ENCODE results near the gene ZNF618.
"Not testable (repeated sequence)": the region's sequence is repeated elsewhere in the genome, so short reads cannot be mapped to it uniquely, and the experiment has no call there.

ZNF618 gene

DNA sequence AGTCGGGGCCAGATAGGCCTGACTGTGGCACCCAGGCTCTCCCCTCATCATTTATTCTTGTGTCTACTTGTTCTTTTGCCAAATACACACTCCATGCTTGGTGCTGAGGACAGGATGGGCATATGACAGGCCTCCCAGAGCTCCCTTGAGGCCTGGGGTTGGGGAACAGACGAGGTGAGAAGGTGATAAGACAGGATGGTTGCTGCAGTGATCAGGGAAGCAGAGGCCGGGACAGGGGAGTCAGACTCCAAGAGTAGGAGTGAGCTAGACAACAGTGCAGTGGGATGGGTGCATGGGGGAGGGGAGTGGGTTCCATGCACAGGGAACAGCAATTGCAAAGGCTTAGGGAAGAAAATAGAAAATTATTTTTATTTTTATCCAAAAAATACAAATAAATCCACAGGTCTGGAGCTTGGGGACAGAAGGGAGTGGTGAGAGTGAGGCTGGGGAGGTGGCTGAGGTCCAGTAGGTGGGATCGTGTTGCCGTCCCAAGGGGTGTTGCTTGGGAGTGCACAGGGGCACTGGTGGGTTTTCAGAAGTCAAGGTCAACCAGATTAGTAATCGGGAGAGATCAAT is 205.4 kb downstream of the ZNF618 start:
- DNase-seq (ENCODE audit: low read depth in 2 of 2) = no peak

DNA sequence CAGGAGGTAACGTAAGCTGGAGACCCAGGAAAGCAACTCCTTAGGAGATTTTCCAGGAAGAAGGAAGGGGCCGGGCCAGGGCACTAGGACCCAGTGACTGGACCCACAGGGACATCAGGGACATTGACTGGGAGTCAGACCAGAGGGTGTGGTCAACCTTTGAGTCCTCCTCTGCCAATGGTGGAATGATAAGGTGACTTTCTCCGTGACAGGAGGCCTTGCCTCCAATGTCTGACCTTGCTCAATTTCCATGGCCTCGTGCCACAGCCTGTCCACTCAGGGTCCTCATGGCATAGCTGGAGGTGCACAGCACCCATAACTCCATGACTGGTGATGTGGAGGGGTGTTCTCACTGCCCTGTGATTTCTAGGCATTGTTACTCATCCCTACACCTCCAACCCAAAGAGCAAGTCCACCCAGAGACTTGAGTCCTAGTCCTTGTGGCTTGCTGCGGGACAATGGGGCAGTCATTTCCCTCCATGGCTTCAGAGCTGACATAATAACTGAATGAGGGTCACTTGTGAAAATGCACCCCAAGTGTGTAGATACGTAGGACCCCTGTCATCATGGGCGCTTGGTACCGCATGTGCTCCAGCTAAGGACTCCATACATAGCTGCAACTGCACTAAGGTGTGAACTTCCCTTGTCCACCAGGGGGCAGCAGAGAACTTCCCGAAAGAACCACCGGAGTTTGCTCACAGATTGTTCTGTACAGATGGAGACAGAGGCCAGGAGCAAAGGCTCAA is 206.1 kb downstream of the ZNF618 start:
- DNase-seq (ENCODE audit: low read depth in 2 of 2) = peak; percentile 67 to 70

DNA sequence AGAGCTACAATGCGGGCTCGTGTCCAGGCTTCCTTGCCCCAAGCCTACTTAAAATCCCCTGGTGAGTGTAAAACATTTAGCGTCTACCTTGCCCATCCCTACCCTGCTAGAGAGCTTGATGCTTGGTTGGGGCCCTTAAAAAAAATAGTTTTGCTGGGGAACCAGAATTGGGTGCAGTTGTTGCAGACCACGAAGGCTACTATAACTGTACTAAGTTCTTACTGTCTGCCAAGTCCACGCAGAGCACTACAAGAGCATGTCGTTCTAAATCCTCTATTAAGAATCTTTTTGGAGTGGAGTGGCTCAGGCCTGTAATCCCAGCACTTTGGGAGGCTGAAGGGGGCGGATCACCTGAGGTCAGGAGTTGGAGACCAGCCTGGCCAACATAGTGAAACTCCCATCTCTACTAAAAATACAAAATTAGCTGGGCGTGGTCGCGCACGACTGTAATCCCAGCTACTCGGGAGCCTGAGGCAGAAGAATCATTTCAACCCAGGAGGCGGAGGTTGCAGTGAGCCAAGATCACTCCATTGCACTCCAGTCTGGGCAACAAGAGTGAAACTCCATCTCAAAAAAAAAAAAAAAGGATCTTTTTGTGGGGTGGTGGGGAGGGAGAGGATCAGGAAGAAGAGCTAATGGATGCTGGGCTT is 206.8 kb downstream of the ZNF618 start:
- not testable (repeated sequence) for DNase-seq (ENCODE audit: low read depth in 2 of 2)

DNA sequence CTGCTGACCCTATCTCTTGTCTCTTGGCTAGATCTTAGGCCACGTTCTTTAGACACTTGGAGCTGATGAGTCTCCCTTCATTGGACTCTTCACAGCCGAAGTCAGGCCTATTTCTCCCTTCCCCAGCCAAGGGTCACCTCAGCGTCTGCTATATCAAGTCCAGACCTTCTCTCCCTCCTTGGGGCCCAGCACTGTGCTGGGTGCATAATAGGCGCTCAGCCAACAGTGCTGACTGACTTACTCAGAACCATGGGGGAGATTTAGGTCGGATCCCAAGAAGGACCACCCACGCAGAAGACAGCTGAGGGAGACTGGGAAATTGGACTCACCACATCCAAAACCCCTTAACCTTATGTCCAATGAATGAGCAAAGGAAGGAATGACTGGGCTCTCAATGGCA is 207.6 kb downstream of the ZNF618 start:
- DNase-seq (ENCODE audit: low read depth in 2 of 2) = no peak

DNA sequence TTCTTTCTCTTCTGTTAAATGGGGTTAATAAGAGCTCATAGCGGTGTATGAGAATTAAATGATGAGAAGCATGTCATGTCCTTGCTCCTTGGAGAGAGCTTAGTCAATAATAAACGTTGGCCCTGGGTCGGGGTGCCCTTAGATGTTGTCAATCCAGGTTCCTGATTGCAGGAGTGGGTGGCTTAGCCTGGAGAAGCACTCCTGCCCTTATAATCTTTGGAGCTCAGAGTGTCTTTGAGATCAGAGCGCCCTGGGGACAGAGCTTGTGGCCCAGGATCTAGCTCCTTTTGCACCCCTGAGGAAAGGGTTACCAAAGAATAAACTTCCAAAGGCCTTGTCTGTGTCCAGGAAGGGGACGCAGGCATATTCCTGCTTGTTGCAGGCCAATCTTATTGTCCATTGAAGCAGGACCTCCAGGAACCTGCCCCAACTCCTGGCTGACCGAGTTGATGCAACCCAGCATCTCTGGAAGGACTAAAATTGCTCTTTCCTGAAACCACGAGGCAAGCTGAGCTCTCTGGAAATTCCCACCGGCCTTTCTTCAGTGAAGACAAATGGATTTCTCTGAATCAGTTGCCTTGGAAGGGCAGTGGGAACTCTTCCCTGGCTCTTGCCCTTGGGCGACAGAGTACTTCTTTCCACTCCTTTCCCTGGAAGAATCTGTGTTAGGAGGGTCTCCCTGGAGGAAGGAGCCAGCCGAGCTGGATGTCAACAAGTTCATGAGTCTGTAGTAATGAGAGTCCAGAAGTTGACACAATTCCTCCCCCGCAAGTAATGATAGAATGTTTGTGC is 208.4 kb downstream of the ZNF618 start:
- DNase-seq (ENCODE audit: low read depth in 2 of 2) = no peak

DNA sequence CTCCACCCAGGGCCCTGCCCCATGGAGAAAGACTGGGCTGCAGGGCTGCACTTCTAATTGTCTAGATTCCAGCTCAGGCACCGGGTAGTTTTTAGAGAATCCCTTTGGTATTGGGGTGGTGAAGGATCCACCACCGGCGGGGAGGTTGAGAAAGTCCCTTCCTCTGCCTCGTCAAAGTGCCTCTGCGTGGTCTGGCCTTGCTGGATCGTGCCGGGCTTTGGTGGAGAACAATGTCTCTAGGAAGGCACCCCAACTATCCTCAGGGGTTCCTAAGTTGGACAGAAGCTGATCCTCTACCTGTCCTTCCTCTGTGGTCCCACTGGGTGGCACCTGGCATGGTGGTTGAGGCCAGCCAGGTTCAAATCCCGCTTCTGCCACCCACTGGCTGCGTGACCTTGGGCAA is 209.3 kb downstream of the ZNF618 start:
- no peak for DNase-seq (ENCODE audit: low read depth in 2 of 2)

DNA sequence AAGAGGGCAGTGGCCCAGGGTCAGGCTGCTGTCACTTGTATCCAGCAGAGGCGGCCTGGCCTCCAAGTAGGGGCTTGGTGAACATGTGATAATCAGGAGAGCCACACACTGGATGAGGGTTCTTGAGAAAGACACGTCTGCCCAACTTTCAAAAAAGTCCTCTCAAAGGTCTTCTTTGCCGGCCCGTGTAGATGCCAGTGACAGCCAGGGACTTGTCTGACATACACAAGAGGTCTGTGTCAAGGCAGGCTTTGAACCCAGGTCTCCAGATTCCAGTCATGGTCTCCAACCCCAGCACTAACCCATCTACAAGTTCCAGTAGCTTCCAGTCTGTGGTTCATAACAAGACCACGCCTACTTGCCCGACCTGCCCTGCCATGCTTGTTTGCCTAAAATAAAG is 209.9 kb downstream of the ZNF618 start:
- no peak for DNase-seq (ENCODE audit: low read depth in 2 of 2)

DNA sequence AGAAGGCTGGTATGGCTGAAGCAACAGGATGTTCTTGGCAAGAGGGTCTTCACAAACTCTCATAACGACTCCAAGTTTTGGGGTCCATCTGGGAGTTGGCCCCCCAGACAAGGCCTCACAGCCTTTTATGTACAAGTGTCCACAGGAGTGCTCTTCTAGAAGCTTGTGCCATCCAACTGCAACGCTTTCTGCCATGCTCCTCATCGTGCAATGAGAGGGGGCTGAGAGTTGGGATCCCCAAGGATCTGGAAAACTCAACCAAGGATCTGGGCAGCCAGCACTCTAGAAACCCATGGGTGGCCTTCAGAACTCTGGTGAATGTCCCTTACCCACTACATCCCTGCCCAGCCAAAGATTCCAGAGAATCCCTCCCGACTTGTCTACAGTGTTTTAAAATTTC is 210.5 kb downstream of the ZNF618 start:
- no peak for DNase-seq (ENCODE audit: low read depth in 2 of 2)

DNA sequence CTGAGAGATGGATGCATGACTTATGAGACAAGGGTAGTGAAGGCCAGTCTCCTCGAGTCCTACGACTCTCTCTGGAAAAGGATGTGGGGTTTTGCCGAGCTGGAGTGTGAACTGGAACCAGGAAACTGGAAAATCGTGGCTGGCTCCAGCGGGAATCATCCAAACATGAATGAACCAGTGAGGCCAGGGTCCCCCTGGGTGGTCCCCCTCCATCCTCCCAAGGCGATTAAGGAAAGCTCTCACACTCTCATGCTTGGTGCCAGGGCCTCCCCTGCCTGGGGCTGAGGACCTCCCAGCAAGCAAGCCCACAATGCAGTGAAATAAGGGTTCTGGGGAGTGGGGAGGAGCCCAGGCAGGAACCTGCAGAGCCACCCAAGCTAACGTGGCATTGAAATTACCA is 211.6 kb downstream of the ZNF618 start:
- DNase-seq (ENCODE audit: low read depth in 2 of 2) = no peak

DNA sequence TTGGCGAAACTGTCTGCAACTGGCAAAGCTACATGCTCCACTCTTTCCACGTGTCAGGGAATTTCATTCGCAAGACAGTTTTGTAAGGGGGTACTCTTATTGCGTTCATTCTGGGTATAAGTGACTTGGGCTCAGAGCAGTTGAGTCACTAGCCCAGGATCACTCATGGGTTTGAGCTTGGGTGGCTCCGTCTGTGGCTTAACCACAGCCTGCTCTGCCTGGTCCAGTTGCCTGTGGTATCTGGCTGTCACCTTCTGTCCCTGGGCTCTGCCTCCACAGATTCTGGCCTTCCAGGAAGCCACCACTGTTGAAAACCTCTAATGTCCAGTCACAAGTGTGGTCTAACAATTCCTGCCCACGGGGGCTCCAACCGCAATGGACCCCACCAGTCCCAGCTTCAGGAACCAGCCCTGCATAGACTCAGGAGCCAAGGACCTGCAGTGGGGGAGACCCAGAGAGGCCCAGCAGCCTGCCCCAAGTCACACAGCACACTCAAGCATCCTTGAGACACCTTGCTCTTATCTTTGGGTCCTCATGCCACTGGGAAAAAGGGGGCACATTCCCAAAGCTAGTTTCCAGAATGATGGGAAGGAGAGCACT is 212.6 kb downstream of the ZNF618 start:
- no peak for DNase-seq (ENCODE audit: low read depth in 2 of 2)

DNA sequence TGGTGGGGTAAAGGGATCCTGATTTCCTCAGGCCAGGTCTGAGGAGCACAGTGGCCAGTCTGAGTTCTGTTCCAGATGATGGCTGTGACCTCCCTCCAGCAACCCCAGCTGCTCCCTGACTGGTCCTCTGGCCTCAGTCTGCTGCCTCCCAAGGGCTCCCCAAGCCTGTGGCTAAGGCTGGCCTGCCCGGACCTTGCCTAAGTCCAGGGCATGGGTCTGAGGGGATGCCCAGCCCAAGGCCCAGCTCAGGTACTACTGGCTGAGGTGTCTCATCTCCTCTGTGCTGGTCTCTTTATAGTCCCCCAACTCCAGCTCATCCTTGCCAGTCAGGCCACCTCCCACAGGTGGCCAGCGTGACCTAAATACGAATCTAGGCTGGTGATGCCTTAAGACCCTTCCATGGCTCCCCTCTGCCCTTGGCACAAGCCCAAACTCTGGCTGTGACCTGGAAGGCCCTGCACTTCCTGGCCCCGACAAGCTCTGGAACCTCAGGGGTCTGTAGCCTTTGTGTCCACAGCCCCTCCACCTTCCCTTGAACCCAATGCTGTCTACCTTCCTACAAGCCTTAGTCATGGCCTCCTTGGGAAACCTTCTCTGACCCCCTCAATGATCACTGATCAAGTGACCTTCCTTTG is 213.2 kb downstream of the ZNF618 start:
- no peak for DNase-seq (ENCODE audit: low read depth in 2 of 2)

DNA sequence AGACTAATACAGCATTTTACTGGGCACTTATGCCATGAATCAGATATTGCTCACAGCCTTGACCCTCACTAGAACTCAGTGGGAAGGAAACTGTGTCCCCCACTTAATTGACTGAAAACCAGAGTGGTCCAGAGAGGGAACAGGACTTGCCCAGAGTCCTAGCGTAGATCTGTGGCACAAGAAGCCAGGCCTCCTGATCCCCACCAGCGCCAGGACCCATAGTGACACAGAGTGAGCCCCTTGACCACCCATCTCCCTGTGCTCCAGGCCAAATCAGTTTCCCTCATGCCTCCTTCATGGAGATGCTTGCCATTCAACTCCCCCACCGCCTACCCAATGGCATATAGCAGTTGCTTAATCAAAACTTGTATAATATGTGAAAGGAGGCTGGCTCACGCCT is 214.7 kb downstream of the ZNF618 start:
- no peak for DNase-seq (ENCODE audit: low read depth in 2 of 2)

DNA sequence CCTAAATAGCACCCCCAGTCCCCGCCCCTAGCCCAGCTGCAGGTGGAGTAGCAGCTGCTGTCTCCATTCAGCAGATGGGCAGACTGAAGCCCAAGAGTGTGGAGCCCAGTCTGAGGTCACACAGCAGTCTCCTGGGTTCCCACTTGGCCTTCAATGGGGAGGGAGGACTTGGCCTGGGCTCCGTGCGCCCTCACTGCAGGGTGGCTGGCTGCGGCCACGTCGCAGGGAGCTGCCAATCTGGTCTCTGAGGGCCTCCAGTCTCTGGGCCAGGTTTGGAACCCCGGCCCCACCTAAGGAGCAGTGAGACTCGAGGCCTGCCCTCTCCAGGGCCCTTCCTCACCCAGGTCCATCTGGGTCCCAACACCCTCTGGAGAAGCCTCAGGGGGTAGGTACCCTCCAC is 215.6 kb downstream of the ZNF618 start:
- DNase-seq (ENCODE audit: low read depth in 2 of 2) = no peak

DNA sequence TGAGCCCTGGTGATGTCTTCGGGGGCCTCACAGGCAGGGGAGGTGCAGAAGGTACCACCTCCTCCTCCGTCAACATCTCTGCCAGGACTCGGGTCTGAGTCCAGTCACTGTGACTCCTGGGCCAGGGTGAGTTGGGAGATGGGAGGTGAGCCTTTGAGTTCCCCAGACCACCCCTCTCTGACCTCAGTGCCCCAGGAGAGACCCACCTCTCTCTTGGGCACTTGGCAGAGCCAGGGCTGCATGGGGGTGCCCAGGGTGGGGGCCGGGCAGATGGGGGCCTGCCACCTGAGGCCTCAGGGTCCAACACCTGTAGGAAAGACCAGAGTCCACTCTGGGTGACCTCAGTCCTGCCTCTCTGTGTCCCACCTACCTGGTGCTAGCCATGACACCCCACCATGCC is 216.2 kb downstream of the ZNF618 start:
- no peak for DNase-seq (ENCODE audit: low read depth in 2 of 2)

DNA sequence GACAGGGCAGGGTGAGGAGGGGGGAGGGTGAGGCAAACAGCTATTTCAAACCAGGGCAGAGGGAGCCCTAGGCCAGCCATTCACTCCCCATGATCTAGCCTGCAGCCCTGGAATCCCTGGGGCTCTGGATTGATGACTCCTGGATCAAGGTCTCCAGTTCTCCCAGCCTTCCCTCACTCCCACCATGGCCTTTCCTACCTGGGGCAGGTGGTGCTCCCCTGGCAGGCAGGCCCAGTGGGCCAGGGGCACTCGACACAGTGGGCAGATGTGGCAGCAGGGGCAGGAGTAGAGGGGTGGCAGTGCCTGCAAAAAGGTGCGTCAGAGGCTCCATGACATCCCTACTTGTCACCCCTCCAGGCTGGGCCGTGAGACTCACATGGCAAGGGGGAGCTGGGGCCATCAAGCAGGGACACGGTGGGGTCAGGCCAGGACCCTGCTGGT is 216.9 kb downstream of the ZNF618 start:
- DNase-seq (ENCODE audit: low read depth in 2 of 2) = no peak

DNA sequence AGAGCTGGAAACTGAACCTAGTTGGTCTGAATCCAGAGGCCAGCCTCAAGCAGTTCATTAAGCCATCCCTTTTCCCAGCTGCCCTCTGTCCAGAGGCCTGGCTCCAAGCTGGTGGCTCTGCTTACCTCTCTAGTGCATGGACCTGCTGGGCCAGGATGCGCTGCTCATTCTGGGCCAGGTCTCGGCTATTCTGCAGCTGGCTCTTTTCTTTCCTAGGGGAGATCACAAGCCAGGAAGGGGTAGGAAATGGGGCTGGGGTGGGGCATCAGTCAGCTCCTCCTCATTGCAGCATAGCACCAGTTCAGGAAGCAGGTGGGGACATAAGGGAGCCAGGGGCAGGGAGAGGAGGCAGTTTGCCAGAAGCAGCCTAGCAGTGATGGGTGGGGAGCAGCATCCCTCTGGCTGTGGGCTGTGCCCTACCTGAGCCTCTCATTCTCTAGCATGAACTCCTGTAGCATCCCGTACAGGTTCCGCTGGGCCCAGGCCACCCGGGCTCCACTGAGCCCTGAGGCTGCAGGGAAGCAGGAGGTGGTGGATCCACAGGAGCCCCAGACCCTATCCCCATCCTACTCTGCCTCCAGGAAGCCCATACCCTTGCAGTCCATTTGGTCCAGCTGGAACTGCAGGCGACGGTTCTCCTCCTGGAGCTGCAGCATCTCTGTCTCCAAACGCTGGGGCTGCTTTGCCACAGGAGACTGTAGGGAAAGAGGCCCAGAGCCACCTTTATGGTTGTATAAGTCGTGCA is 217.8 kb downstream of the ZNF618 start:
- no peak for DNase-seq (ENCODE audit: low read depth in 2 of 2)

DNA sequence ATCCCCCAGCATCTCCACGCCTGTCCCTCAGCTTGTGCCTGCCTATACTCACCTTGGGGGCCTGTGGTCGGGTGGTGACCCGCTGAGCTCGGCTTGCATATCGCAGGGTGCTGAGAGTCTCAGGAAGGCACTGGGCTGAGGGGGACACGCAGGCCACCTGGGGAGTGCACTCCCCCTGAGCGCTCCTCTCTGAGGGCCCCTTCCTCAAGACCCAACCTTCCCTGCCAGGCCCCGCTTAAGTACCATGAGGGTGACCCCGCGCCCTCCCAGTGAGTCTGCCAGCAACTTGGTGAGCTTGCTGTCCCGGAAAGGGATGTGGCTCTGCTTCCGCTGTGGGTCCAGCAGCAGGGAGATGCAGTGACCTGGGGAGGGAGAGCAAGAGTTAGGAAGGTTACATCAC is 218.9 kb downstream of the ZNF618 start:
- no peak for DNase-seq (ENCODE audit: low read depth in 2 of 2)

DNA sequence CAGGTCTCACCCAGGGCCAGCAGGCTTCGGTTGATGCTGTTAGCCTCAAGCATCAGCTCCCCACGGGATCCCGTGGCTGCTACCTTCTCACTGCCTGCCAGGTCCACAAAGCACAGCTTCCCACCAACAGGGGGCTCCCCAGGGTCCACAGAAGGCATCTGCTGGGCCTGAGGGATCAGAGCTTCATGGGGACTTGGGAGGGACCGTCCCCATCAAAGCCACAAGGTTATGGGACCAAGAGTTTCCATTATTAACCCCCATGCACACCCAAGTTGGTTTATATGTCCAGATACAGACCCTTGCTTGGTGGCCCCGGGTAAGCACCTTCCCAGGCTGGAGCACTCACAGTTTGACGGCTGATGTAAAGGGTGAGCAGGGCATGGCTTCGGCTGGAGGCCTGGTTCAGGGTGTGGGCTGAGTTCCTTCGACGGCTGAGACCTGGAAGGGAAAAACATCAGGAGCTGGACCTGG is 220.0 kb downstream of the ZNF618 start:
- DNase-seq (ENCODE audit: low read depth in 2 of 2) = no peak

DNA sequence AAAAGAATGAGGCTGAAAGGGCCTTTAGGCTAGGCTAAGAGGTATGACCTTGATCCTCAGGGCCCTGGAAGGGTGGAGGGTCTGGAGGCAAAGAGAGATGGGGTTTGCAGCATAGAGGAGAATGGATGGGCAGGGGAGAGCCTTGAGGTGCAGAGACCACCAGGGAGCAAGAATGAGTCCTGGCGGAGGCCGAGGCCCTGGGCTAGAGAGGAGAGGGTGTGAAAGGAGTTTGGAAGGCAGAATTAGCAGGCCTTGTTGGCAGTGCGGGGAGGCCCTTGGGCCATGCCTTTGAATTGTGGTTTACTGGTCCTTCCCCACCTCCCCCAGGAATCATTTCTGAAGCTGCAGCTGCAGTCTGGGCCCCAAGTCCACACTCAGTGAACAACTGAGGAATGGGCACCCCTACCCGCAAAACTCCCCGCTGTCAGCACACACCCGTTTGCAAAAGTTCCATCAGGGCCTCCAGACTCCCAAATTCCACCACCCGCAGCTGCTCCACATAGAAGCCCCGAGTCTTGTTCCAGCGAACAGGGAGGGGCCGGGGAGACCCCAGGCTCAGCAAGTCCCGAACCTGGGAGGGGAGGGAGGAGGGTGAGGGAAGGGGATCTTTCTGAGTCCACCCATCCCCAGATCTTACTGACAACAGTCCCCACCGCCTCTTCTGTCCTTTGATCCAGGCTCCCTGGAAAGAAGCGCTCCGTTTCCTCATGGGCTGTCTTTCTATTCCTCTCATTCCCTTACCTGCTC is 220.9 kb downstream of the ZNF618 start:
- DNase-seq (ENCODE audit: low read depth in 2 of 2) = no peak

DNA sequence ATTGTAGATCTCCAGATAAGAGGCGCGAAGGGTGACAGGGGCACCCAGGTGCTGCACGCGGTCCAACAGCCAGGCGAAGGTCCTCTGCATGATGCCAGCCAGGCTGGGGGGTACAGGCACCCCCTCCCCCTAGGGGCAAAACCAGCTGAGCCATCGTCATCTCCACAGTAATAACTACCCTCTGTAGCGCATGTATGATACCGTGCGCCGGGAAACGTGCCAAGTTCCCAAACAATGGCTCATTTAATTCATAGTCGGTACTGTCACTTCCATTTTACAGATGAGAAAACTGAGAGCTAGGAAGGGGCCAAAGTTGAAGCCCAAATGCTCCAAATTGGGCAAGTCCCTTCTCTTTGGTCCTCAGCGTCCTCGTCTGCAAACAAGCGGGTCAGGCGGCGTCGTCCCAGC is 221.5 kb downstream of the ZNF618 start:
- no peak for DNase-seq (ENCODE audit: low read depth in 2 of 2)

All from fibroblast of skin of left quadriceps (primary cell).